Hematopoietic multipotent progenitor cell (in vitro differentiated cells): ENCODE results near the gene ZNHIT6. TPM values are rescaled to one million over a fixed set of nuclear protein-coding genes. Genes with fewer than 3 reads are reported as not detected.

Experiments
- DNase-seq, 3 donors: peaks; one replicate each; pipeline ENCODE4 v3.0.0-alpha.2; 2011 to 2015; ENCODE audit warnings: low read depth in 2 of 3, low spot score in 2 of 3
- total RNA-seq: library from RNA; depleted of rRNA; stranded (reverse); fragments of >200 nt; gene quantifications from one replicate; pipeline ENCODE4 v1.2.3, GENCODE V29; 2012

ZNHIT6 gene
- total RNA-seq, 1 donor: 5.9 TPM

DNA sequence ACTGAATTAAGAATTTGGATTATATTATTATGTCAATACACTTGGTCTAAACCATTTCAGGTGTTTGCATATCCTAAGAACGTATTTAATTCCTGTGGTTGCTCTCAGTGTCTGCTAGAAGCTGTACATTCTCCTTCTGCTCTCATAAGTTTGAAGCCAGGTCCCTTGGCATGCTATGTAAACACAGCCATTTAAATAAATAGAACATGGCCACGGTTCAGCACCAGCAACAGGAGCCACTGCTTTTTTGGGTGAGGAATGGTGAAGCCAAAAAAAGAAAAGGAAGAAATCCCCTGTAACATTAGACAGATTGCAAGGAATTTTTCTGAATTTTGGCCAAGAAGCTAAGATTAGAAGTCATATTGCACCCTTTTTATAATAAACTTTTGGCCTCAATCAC is 108.6 kb downstream of the ZNHIT6 start:
- no peak for DNase-seq

Other genes with a start within 250 kb of the ZNHIT6 start
- 0.81 TPM for gene DDAH1, start 243.3 kb downstream of the ZNHIT6 start, total RNA-seq
- gene CCN1, start 127.7 kb downstream of the ZNHIT6 start, total RNA-seq: 0.81 TPM